ENCODE data around the gene SLAMF8.

Gene SLAMF8

GRCh38 chr1:159795534-159795933 lies 31.1 kb upstream of the SLAMF8 start:
- DNase-seq (ENCODE audit: insufficient read length) (no peak), FAIRE-seq (no peak)

GRCh38 chr1:159798893-159799292 lies 27.8 kb upstream of the SLAMF8 start:
- FAIRE-seq: peak; percentile 27
- no peak for DNase-seq (ENCODE audit: insufficient read length)

More at GRCh38 chr1:159795534-159795933, 31.1 kb upstream of the SLAMF8 start:
- TF ChIP-seq TAF1 (IDR thresholded peaks at IDR 0.05; ENCODE audit: borderline replicate concordance, low read depth, low read length): no peak
- no peak for TF ChIP-seq POLR2AphosphoS5 (IDR thresholded peaks at IDR 0.05; ENCODE audit: low read depth, low read length)
- TF ChIP-seq POLR2A (IDR thresholded peaks at IDR 0.05; ENCODE audit: low read depth, low read length): no peak

GRCh38 chr1:159799446-159799985 lies 27.2 kb upstream of the SLAMF8 start:
- FAIRE-seq (no peak), DNase-seq (ENCODE audit: insufficient read length) (no peak)
- no peak for TF ChIP-seq TAF1 (IDR thresholded peaks at IDR 0.05; ENCODE audit: borderline replicate concordance, low read depth, low read length)
- no peak for TF ChIP-seq POLR2AphosphoS5 (IDR thresholded peaks at IDR 0.05; ENCODE audit: low read depth, low read length)
- no peak for TF ChIP-seq POLR2A (IDR thresholded peaks at IDR 0.05; ENCODE audit: low read depth, low read length)

More at GRCh38 chr1:159798893-159799292, 27.8 kb upstream of the SLAMF8 start:
- TF ChIP-seq TAF1 (IDR thresholded peaks at IDR 0.05; ENCODE audit: borderline replicate concordance, low read depth, low read length): no peak

- FAIRE-seq (peak; percentile 87), DNase-seq (ENCODE audit: insufficient read length) (no peak)
- TF ChIP-seq POLR2AphosphoS5 (IDR thresholded peaks at IDR 0.05; ENCODE audit: low read depth, low read length): no peak
- no peak for TF ChIP-seq TAF1 (IDR thresholded peaks at IDR 0.05; ENCODE audit: borderline replicate concordance, low read depth, low read length)
Observed at GRCh38 chr1:159800177-159800930, 26.3 kb upstream of the SLAMF8 start.

- DNase-seq (ENCODE audit: insufficient read length) (no peak), FAIRE-seq (no peak)
- TF ChIP-seq POLR2AphosphoS5 (IDR thresholded peaks at IDR 0.05; ENCODE audit: low read depth, low read length) (no peak), TAF1 (IDR thresholded peaks at IDR 0.05; ENCODE audit: borderline replicate concordance, low read depth, low read length) (no peak), POLR2A (IDR thresholded peaks at IDR 0.05; ENCODE audit: low read depth, low read length) (no peak)
Observed at GRCh38 chr1:159802111-159802510, 24.6 kb upstream of the SLAMF8 start, which contains the start of gene FCRL6. TSS of gene FCRL6 (plus strand) at chr1:159802360. CDS start at chr1:159802425, 65 bp downstream.

GRCh38 chr1:159803956-159804689 lies 22.6 kb upstream of the SLAMF8 start:
- TF ChIP-seq TAF1 (IDR thresholded peaks at IDR 0.05; ENCODE audit: borderline replicate concordance, low read depth, low read length) (no peak), POLR2AphosphoS5 (IDR thresholded peaks at IDR 0.05; ENCODE audit: low read depth, low read length) (no peak), POLR2A (IDR thresholded peaks at IDR 0.05; ENCODE audit: low read depth, low read length) (no peak)
- no peak for DNase-seq (ENCODE audit: insufficient read length)
- no peak for FAIRE-seq

GRCh38 chr1:159804924-159805323 lies 21.7 kb upstream of the SLAMF8 start:
- no peak for DNase-seq (ENCODE audit: insufficient read length)
- TF ChIP-seq POLR2AphosphoS5 (IDR thresholded peaks at IDR 0.05; ENCODE audit: low read depth, low read length) (no peak), POLR2A (IDR thresholded peaks at IDR 0.05; ENCODE audit: low read depth, low read length) (no peak), TAF1 (IDR thresholded peaks at IDR 0.05; ENCODE audit: borderline replicate concordance, low read depth, low read length) (no peak)
- no peak for FAIRE-seq

- DNase-seq (ENCODE audit: insufficient read length) (no peak), FAIRE-seq (no peak)
- TF ChIP-seq POLR2AphosphoS5 (IDR thresholded peaks at IDR 0.05; ENCODE audit: low read depth, low read length) (no peak), TAF1 (IDR thresholded peaks at IDR 0.05; ENCODE audit: borderline replicate concordance, low read depth, low read length) (no peak), POLR2A (IDR thresholded peaks at IDR 0.05; ENCODE audit: low read depth, low read length) (no peak)
Observed at GRCh38 chr1:159815926-159816325, 10.7 kb upstream of the SLAMF8 start.

- DNase-seq (ENCODE audit: insufficient read length) (no peak), FAIRE-seq (no peak)
Observed at GRCh38 chr1:159817276-159818041, 9.2 kb upstream of the SLAMF8 start.

GRCh38 chr1:159821171-159821867 lies 5.4 kb upstream of the SLAMF8 start:
- TF ChIP-seq POLR2A (IDR thresholded peaks at IDR 0.05; ENCODE audit: low read depth, low read length): no peak
- no peak for TF ChIP-seq POLR2AphosphoS5 (IDR thresholded peaks at IDR 0.05; ENCODE audit: low read depth, low read length)
- no peak for TF ChIP-seq TAF1 (IDR thresholded peaks at IDR 0.05; ENCODE audit: borderline replicate concordance, low read depth, low read length)
- no peak for DNase-seq (ENCODE audit: insufficient read length)
- FAIRE-seq: peak; percentile 5

More at GRCh38 chr1:159817276-159818041, 9.2 kb upstream of the SLAMF8 start:
- TF ChIP-seq POLR2A (IDR thresholded peaks at IDR 0.05; ENCODE audit: low read depth, low read length): no peak

GRCh38 chr1:159823406-159823805 lies 3.3 kb upstream of the SLAMF8 start:
- DNase-seq (ENCODE audit: insufficient read length) (no peak), FAIRE-seq (no peak)

More at GRCh38 chr1:159823406-159823805, 3.3 kb upstream of the SLAMF8 start:
- no peak for TF ChIP-seq POLR2AphosphoS5 (IDR thresholded peaks at IDR 0.05; ENCODE audit: low read depth, low read length)
- TF ChIP-seq POLR2A (IDR thresholded peaks at IDR 0.05; ENCODE audit: low read depth, low read length): no peak
- TF ChIP-seq TAF1 (IDR thresholded peaks at IDR 0.05; ENCODE audit: borderline replicate concordance, low read depth, low read length): no peak

All from GM12892 (cell line).